ENCODE measurements around the gene THG1L.

DNA sequence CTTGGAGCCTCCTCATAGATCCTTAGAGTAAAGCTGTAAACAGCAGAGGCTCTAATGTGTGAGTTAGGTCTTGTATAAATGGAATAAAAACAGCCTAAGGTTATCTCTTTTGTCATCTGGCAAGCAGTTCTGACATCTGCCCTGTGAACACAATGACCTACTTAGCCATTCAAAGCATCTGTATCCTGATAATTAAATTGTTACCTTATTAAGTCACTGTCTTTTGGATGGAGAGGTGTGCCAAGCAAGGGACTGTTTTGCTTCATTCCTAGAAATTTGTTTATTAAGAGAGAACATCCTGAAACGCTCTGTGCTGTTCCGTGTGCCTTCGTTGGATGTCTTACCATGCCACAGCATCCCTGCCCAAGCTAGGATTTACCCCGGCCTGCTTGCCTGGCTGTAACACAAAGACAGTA is 13.8 kb downstream of the THG1L start:
- TF ChIP-seq, protein P1, sequence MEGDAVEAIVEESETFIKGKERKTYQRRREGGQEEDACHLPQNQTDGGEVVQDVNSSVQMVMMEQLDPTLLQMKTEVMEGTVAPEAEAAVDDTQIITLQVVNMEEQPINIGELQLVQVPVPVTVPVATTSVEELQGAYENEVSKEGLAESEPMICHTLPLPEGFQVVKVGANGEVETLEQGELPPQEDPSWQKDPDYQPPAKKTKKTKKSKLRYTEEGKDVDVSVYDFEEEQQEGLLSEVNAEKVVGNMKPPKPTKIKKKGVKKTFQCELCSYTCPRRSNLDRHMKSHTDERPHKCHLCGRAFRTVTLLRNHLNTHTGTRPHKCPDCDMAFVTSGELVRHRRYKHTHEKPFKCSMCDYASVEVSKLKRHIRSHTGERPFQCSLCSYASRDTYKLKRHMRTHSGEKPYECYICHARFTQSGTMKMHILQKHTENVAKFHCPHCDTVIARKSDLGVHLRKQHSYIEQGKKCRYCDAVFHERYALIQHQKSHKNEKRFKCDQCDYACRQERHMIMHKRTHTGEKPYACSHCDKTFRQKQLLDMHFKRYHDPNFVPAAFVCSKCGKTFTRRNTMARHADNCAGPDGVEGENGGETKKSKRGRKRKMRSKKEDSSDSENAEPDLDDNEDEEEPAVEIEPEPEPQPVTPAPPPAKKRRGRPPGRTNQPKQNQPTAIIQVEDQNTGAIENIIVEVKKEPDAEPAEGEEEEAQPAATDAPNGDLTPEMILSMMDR (IDR thresholded peaks at IDR 0.05), result no peak
- no peak for TF ChIP-seq ETV6 (CRISPR knock-in tag; IDR thresholded peaks at IDR 0.05)
- TF ChIP-seq, protein P2, sequence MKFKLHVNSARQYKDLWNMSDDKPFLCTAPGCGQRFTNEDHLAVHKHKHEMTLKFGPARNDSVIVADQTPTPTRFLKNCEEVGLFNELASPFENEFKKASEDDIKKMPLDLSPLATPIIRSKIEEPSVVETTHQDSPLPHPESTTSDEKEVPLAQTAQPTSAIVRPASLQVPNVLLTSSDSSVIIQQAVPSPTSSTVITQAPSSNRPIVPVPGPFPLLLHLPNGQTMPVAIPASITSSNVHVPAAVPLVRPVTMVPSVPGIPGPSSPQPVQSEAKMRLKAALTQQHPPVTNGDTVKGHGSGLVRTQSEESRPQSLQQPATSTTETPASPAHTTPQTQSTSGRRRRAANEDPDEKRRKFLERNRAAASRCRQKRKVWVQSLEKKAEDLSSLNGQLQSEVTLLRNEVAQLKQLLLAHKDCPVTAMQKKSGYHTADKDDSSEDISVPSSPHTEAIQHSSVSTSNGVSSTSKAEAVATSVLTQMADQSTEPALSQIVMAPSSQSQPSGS (CRISPR knock-in tag; IDR thresholded peaks at IDR 0.05; ENCODE audit: borderline replicate concordance, low read depth), result no peak
- no peak for TF ChIP-seq USF2 (CRISPR knock-in tag; IDR thresholded peaks at IDR 0.05)
- TF ChIP-seq IRF2 (CRISPR knock-in tag; IDR thresholded peaks at IDR 0.05; ENCODE audit: borderline replicate concordance, low read depth), result no peak
- TF ChIP-seq SP1 (CRISPR knock-in tag; conservative IDR thresholded peaks at IDR 0.05), result no peak
- TF ChIP-seq, protein P3, sequence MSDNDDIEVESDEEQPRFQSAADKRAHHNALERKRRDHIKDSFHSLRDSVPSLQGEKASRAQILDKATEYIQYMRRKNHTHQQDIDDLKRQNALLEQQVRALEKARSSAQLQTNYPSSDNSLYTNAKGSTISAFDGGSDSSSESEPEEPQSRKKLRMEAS (CRISPR knock-in tag; IDR thresholded peaks at IDR 0.05), result no peak
- no peak for TF ChIP-seq USF1 (CRISPR knock-in tag; IDR thresholded peaks at IDR 0.05)
- no peak for TF ChIP-seq KAT7 (CRISPR knock-in tag; IDR thresholded peaks at IDR 0.05; ENCODE audit: borderline replicate concordance)
- no peak for TF ChIP-seq NFYB (CRISPR knock-in tag; conservative IDR thresholded peaks at IDR 0.05; ENCODE audit: low read depth)
- TF ChIP-seq CREM (CRISPR knock-in tag; IDR thresholded peaks at IDR 0.05), result no peak
- no peak for TF ChIP-seq RELA (CRISPR knock-in tag; IDR thresholded peaks at IDR 0.05; ENCODE audit: borderline replicate concordance)
- TF ChIP-seq, protein P4, sequence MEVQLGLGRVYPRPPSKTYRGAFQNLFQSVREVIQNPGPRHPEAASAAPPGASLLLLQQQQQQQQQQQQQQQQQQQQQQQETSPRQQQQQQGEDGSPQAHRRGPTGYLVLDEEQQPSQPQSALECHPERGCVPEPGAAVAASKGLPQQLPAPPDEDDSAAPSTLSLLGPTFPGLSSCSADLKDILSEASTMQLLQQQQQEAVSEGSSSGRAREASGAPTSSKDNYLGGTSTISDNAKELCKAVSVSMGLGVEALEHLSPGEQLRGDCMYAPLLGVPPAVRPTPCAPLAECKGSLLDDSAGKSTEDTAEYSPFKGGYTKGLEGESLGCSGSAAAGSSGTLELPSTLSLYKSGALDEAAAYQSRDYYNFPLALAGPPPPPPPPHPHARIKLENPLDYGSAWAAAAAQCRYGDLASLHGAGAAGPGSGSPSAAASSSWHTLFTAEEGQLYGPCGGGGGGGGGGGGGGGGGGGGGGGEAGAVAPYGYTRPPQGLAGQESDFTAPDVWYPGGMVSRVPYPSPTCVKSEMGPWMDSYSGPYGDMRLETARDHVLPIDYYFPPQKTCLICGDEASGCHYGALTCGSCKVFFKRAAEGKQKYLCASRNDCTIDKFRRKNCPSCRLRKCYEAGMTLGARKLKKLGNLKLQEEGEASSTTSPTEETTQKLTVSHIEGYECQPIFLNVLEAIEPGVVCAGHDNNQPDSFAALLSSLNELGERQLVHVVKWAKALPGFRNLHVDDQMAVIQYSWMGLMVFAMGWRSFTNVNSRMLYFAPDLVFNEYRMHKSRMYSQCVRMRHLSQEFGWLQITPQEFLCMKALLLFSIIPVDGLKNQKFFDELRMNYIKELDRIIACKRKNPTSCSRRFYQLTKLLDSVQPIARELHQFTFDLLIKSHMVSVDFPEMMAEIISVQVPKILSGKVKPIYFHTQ (CRISPR knock-in tag; IDR thresholded peaks at IDR 0.05), result no peak
- no peak for TF ChIP-seq ATF1 (CRISPR knock-in tag; IDR thresholded peaks at IDR 0.05)

All from WTC11 (cell line).